KMS-11 (cell line): ENCODE data around the gene GPR61.

Experiments used
- H2AFZ ChIP-seq: fragments of 200-600 bp; sonication (generic); 2 replicates; pipeline ENCODE4 v1.6.1; 2016; ENCODE audit warnings: antibody characterized with exemption, mixed run types, low read depth
- H3K27ac ChIP-seq: fragments of 200-600 bp; sonication (generic); 2 replicates; pipeline ENCODE4 v1.6.1; 2016; ENCODE audit warnings: mild to moderate bottlenecking, mixed run types
- H3K27me3 ChIP-seq: fragments of 200-600 bp; sonication (generic); 2 replicates; pipeline ENCODE4 v1.6.1; 2017; ENCODE audit warnings: mild to moderate bottlenecking, low read depth, mixed run types, moderate library complexity; ENCODE audit not compliant: insufficient read depth
- H3K36me3 ChIP-seq: fragments of 200-600 bp; sonication (generic); 2 replicates; pipeline ENCODE4 v1.6.1; 2017; ENCODE audit warnings: mild to moderate bottlenecking, mixed run types; ENCODE audit not compliant: insufficient read depth
- H3K4me1 ChIP-seq: fragments of 200-600 bp; sonication (generic); 2 replicates; pipeline ENCODE4 v1.6.1; 2016; ENCODE audit warnings: mild to moderate bottlenecking, low read depth, mixed run types; ENCODE audit not compliant: poor library complexity, severe bottlenecking
- H3K4me2 ChIP-seq: fragments of 200-600 bp; sonication (generic); 2 replicates; pipeline ENCODE4 v1.7.0; 2016; ENCODE audit warnings: mild to moderate bottlenecking, mixed run types
- H3K4me3 ChIP-seq: fragments of 200-600 bp; sonication (generic); IDR thresholded peaks from 2 replicates; pipeline ENCODE4 v1.6.1; 2017; ENCODE audit warnings: low read depth, low read length, mixed read lengths; ENCODE audit not compliant: insufficient read depth
- H3K79me2 ChIP-seq: fragments of 200-600 bp; sonication (generic); 2 replicates; pipeline ENCODE4 v1.6.1; 2016; ENCODE audit warnings: low read depth, mixed run types; ENCODE audit not compliant: insufficient read depth
- H3K9ac ChIP-seq: fragments of 200-600 bp; sonication (generic); 2 replicates; pipeline ENCODE4 v1.6.1; 2016; ENCODE audit warnings: mild to moderate bottlenecking, mixed run types
- H4K20me1 ChIP-seq: fragments of 200-600 bp; sonication (generic); 2 replicates; pipeline ENCODE4 v1.6.1; 2016; ENCODE audit warnings: mild to moderate bottlenecking, mixed run types; ENCODE audit not compliant: insufficient read depth
- TF ChIP-seq, protein P1 (sequence below): fragments of 200-600 bp; sonication (generic); conservative IDR thresholded peaks from 2 replicates; pipeline ENCODE4 v1.6.1; 2017; ENCODE audit warnings: low read depth, mild to moderate bottlenecking, antibody characterized with exemption, low read length, moderate library complexity, mixed read lengths

The GPR61 gene

DNA sequence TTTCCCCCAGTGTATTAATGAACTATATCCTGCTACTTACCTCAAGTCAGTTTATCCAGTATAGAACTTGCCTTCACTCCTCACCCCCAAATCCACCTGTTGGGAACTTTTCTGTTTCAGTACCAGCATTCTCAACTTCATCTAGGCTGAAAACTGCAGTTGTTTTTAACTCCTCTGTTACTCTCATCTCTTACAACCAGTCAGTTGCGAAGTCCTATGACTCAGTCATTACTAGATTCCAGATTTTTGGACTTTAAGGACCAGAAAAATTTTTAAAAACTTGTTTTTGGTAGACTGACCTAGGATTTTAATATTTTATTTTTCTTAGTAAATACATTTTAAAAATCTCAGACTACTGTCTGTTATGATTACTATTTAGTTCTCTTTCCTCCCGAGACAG is 16.9 kb downstream of the GPR61 start:
- peaks cover 98% of the 10 kb centered on the region for H3K79me2 ChIP-seq
- H4K20me1 ChIP-seq = peaks cover 3% of the 10 kb centered on the region; the same call in 1 of the 2 replicates
- no peaks in the 10 kb centered on the region for H3K27me3 ChIP-seq
- no peak overlapping the region for H3K4me3 ChIP-seq
- H3K4me1 ChIP-seq = no peaks in the 10 kb centered on the region
- TF ChIP-seq, protein P1, sequence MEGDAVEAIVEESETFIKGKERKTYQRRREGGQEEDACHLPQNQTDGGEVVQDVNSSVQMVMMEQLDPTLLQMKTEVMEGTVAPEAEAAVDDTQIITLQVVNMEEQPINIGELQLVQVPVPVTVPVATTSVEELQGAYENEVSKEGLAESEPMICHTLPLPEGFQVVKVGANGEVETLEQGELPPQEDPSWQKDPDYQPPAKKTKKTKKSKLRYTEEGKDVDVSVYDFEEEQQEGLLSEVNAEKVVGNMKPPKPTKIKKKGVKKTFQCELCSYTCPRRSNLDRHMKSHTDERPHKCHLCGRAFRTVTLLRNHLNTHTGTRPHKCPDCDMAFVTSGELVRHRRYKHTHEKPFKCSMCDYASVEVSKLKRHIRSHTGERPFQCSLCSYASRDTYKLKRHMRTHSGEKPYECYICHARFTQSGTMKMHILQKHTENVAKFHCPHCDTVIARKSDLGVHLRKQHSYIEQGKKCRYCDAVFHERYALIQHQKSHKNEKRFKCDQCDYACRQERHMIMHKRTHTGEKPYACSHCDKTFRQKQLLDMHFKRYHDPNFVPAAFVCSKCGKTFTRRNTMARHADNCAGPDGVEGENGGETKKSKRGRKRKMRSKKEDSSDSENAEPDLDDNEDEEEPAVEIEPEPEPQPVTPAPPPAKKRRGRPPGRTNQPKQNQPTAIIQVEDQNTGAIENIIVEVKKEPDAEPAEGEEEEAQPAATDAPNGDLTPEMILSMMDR = no peak
- H2AFZ ChIP-seq = no peak overlapping the region
- H3K36me3 ChIP-seq = no peaks in the 10 kb centered on the region
- no peak overlapping the region for H3K9ac ChIP-seq
- no peak overlapping the region for H3K27ac ChIP-seq
- H3K4me2 ChIP-seq = no peak overlapping the region

DNA sequence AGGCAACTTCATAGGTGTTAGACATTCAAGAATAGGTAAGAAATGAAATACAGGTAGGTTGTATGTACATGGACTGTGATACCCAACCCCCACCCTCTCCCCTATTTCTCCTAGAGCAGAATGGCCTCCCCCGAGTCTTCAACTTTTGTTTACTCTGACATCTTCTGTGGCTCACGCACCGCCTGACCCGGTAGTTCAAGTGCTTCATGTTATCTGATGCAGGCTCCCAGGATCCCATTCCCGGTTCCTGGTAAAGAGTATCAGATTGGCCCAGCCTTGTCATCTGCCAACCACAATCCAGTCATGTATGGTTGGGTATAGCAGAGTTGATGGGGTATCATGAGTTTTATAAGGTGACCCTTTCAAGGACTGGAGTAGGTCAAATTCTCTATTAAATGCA is 17.8 kb downstream of the GPR61 start:
- Histone ChIP-seq H3K4me1 (no peaks in the 10 kb centered on the region), H3K36me3 (no peaks in the 10 kb centered on the region), H3K4me3 (no peak overlapping the region), H3K9ac (no peak overlapping the region), H3K27me3 (no peaks in the 10 kb centered on the region), H3K27ac (no peak overlapping the region), H3K4me2 (no peak overlapping the region), H3K79me2 (peaks cover 99% of the 10 kb centered on the region), H4K20me1 (peaks cover 3% of the 10 kb centered on the region; the same call in 1 of the 2 replicates), H2AFZ (no peak overlapping the region)
- TF ChIP-seq, protein P1 = no peak

DNA sequence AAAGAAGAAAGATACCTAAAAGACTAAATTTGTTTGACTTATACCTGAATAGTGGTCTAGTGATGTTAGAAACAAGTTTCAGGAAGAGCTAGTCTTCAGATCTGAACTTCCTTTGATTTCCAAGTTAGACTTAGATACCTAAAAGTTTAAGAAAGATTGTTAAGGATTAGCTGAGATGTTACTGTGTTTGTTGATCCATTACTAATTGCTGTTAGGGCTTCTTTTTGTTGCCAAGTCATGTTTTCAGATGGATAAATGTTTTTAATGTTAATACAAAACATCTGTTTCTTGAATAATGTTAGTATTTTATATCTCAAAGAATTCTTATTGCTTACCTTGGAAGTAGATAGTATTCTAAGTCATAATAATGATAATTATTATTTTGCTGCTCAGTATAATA is 20.3 kb downstream of the GPR61 start:
- H2AFZ ChIP-seq = no peak overlapping the region
- H3K79me2 ChIP-seq = peaks cover 99% of the 10 kb centered on the region
- H3K36me3 ChIP-seq = no peaks in the 10 kb centered on the region
- peaks cover 3% of the 10 kb centered on the region; the same call in 1 of the 2 replicates for H4K20me1 ChIP-seq
- H3K4me1 ChIP-seq = peaks cover 8% of the 10 kb centered on the region
- no peak overlapping the region for H3K27ac ChIP-seq
- H3K4me3 ChIP-seq = no peak overlapping the region
- H3K9ac ChIP-seq = no peak overlapping the region
- H3K4me2 ChIP-seq = no peak overlapping the region
- no peaks in the 10 kb centered on the region for H3K27me3 ChIP-seq
- TF ChIP-seq, protein P1 = no peak

DNA sequence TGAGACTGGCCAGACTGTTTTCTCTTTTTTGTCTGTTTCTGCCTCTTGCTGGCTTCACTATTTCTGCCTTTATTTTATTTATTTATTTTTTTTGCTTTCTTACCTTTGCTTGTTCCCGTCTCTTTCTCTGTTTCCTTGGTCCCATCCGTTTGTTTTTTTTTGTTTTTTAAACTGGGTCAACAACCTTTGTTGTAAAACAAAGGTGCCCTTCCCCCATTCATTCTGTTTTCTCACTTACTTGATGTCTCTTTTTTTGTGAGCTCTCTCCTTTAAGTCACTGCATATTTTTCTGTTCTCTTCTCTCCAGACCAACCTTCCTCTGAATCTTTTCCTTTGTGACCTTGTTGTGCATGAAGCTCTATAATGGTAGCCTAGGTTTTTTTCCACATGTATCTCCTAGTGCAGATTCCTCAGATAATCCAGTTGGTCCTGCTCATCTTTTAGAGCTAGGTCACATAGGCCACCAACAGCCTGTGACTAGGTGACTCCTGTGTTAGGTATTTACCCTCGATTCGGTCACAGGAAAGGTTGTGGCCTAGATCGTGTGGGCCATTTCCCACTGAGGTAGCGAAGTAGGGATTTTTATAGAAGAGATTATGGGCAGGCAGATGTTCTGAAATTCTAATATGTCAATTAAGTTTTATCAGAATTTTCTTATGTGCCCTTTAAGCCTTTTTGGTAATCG is 24.7 kb downstream of the GPR61 start:
- Histone ChIP-seq H3K9ac (no peak overlapping the region), H3K4me1 (peaks cover 17% of the 10 kb centered on the region), H3K27ac (no peak overlapping the region), H3K36me3 (no peaks in the 10 kb centered on the region), H2AFZ (no peak overlapping the region), H4K20me1 (peaks cover 3% of the 10 kb centered on the region; the same call in 1 of the 2 replicates), H3K27me3 (no peaks in the 10 kb centered on the region), H3K79me2 (peaks cover 100% of the 10 kb centered on the region), H3K4me2 (no peak overlapping the region), H3K4me3 (no peak overlapping the region)
- TF ChIP-seq, protein P1 = no peak
